Muscle layer of duodenum (tissue), 2 donors: ENCODE measurements around the gene SAMD10.
"Not testable (repeated sequence)": the region's sequence is repeated elsewhere in the genome, so short reads cannot be mapped to it uniquely, and the experiment has no call there.

Experiments
- H3K27ac ChIP-seq: one replicate; pipeline ENCODE4 v1.7.0; 2013; ENCODE audit warnings: mild to moderate bottlenecking, low read length
- H3K27me3 ChIP-seq: one replicate; pipeline ENCODE4 v1.7.0; 2013; ENCODE audit warnings: low read depth, mild to moderate bottlenecking, control low read depth, low read length
- H3K36me3 ChIP-seq, 2 donors: one replicate each; pipeline ENCODE4 v1.7.0; 2013; ENCODE audit warnings: low read length in 2 of 2, control low read depth in 1 of 2, mild to moderate bottlenecking in 1 of 2; ENCODE audit not compliant: insufficient read depth in 2 of 2, control insufficient read depth in 1 of 2
- H3K4me1 ChIP-seq, 2 donors: one replicate each; pipeline ENCODE4 v1.7.0; 2013; ENCODE audit warnings: low read length in 2 of 2, mild to moderate bottlenecking in 2 of 2, control low read depth in 1 of 2, moderate library complexity in 1 of 2; ENCODE audit not compliant: insufficient read depth in 2 of 2, control insufficient read depth in 1 of 2
- H3K4me3 ChIP-seq, 2 donors: one replicate each; pipeline ENCODE4 v1.7.0; 2013; ENCODE audit warnings: low read length in 2 of 2, low read depth in 1 of 2, mild to moderate bottlenecking in 1 of 2
- H3K9me3 ChIP-seq, 2 donors: one replicate each; pipeline ENCODE4 v1.7.0; 2013; ENCODE audit warnings: low read length in 2 of 2, control low read depth in 1 of 2, mild to moderate bottlenecking in 1 of 2; ENCODE audit not compliant: control insufficient read depth in 1 of 2
- donor health status: healthy.

The SAMD10 gene

GRCh38 chr20:63966172-63966943 lies 13.1 kb downstream of the SAMD10 start:
- H3K27me3 ChIP-seq, result no peaks in the 10 kb centered on the region
- H3K9me3 ChIP-seq, result no peaks in the 10 kb centered on the region
- H3K4me3 ChIP-seq, result no peak overlapping the region
- peaks cover 6 to 15% of the 10 kb centered on the region in 2 donors for H3K4me1 ChIP-seq
- no peak overlapping the region for H3K27ac ChIP-seq
- peaks cover 0 to 50% of the 10 kb centered on the region in 2 donors for H3K36me3 ChIP-seq

- Histone ChIP-seq H3K27ac (no peak overlapping the region), H3K27me3 (no peaks in the 10 kb centered on the region), H3K36me3 (peaks cover 0 to 61% of the 10 kb centered on the region in 2 donors), H3K4me1 (peaks cover 6 to 11% of the 10 kb centered on the region in 2 donors), H3K4me3 (no peak overlapping the region), H3K9me3 (no peaks in the 10 kb centered on the region)
Measured at GRCh38 chr20:63964412-63964811, 15.0 kb downstream of the SAMD10 start.

DNA sequence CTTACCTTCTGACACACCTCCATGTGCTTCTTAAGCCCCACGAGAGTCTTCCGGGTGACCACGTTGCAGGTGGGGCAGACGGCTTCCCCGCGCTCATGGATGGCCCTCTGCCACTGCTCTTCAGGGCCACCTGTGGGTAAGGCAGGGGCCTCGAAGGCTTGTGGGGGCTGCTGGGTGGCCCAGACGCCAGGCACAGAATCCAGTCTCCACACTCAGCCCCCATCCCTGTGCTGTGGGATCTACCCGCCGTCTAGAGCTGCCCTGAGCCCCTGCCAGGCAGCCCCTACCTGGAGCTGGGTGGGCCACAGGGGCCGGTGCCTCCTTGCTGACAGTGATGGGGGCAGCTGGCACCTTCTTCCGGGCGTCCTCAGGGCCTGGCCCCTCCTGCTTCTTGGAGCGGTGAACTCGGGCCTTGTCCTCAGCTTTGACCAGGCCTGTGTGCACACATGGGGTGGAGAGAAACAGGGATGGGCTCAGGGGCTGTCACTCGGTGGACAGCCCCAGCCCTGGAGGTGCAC lies 15.6 kb downstream of the SAMD10 start:
- H3K4me1 ChIP-seq, result peaks cover 6 to 8% of the 10 kb centered on the region in 2 donors
- H3K27ac ChIP-seq, result no peak overlapping the region
- no peaks in the 10 kb centered on the region for H3K9me3 ChIP-seq
- no peak overlapping the region for H3K4me3 ChIP-seq
- H3K36me3 ChIP-seq, result peaks cover 0 to 67% of the 10 kb centered on the region in 2 donors
- no peaks in the 10 kb centered on the region for H3K27me3 ChIP-seq

GRCh38 chr20:63963348-63963741 lies 16.1 kb downstream of the SAMD10 start:
- no peaks in the 10 kb centered on the region for H3K27me3 ChIP-seq
- H3K4me3 ChIP-seq, result no peak overlapping the region
- peaks cover 1 to 3% of the 10 kb centered on the region in 2 donors for H3K4me1 ChIP-seq
- no peaks in the 10 kb centered on the region for H3K9me3 ChIP-seq
- H3K27ac ChIP-seq, result no peak overlapping the region
- peaks cover 0 to 68% of the 10 kb centered on the region in 2 donors for H3K36me3 ChIP-seq

DNA sequence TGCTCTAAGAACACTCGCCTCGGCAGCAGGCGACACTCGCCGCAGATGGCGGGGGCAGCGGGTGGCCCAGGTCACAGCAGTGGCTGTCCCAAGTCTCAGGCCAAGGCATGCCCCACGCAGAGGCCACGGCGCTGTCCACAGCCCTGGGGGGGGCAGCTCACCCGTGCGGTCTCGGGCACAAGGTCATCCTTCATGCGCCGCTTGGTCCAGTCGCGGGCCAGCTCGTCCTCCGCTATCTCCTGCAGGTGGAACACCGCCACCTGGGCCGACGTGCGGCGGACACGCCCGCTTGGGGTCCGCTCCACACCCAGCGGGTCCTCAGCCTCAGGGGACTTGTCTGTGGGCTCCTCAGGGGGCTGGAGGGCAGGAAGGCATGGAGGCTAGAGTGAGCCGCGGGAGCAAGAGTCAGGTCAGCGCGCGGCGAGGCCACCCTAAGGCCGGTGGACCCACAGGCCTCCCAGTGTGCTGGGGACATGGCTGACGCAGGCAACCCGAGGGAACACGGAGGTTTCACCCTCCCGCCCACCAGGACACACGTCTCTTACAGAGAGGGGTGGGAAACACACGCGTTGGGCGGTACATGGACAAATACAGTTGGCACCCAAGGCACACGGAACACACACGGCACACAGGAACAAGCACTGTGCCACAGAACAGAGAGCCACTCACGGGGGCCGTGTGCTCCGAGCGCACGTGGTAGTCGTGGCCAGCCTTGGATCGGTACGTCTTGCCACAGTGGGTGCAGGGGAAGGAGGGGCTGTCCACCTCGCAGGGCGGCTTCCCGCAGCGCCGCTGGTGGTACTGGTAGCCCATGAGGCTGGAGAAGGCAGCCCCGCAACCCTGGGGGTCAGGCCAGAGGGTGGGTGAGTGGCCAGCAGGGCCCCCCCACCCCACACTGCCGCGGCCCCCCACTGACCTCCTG lies 16.8 kb downstream of the SAMD10 start:
- Histone ChIP-seq H3K27ac (no peak overlapping the region), H3K9me3 (no peaks in the 10 kb centered on the region), H3K27me3 (no peaks in the 10 kb centered on the region), H3K4me1 (peaks cover 0 to 4% of the 10 kb centered on the region in 2 donors), H3K36me3 (peaks cover 0 to 66% of the 10 kb centered on the region in 2 donors), H3K4me3 (no peak overlapping the region)

GRCh38 chr20:63961664-63962425 lies 17.6 kb downstream of the SAMD10 start:
- Histone ChIP-seq H3K4me1 (peaks cover 0 to 12% of the 10 kb centered on the region in 2 donors), H3K9me3 (no peaks in the 10 kb centered on the region), H3K27me3 (no peaks in the 10 kb centered on the region), H3K36me3 (peaks cover 0 to 57% of the 10 kb centered on the region in 2 donors), H3K27ac (no peak overlapping the region), H3K4me3 (no peak overlapping the region)

DNA sequence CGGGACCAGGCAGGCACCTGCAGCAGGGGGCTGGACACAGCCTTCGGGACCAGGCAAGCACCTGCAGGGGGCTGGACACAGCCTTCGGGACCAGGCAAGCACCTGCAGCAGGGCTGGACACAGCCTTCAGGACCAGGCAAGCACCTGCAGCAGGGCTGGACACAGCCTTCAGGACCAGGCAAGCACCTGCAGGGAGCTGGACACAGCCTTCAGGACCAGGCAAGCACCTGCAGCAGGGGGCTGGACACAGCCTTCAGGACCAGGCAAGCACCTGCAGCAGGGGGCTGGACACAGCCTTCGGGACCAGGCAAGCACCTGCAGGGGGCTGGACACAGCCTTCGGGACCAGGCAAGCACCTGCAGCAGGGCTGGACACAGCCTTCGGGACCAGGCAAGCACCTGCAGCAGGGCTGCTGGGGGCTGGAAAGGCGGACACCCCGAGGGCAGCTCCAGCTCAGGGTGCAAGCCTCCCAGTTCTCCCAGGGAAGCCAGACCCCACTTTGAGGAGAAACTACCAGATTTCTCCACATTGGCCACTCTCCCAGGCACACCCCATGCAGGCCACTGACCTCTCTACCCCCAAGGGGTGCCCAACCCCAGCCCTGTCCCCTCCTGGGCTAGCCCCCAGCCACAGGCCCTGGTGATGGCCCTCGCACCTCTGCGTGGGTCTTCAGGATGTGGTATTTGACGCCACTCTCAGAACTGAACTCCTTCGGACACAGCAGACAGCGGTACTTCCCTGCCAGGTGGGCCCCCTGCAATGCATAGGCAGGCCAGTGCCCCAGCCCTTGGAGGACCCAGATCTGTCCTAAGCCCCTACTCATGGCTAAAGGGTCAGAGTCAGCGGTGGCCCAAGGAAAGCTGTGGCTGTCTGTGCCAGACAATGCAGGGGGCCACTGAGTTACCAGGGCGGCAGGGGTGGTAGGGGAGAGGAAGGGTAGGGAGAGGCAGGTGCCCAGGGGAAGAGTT lies 18.5 kb downstream of the SAMD10 start:
- not testable (repeated sequence) for H3K27me3 ChIP-seq, H3K27ac ChIP-seq, H3K9me3 ChIP-seq, H3K4me3 ChIP-seq
- Histone ChIP-seq H3K36me3 (peaks cover 0 to 50% of the 10 kb centered on the region in 2 donors), H3K4me1 (peaks cover 0 to 14% of the 10 kb centered on the region in 2 donors)

GRCh38 chr20:63959699-63960075 lies 19.8 kb downstream of the SAMD10 start:
- Histone ChIP-seq H3K27me3 (no peaks in the 10 kb centered on the region), H3K27ac (no peak overlapping the region), H3K4me1 (peaks cover 0 to 25% of the 10 kb centered on the region in 2 donors), H3K9me3 (no peaks in the 10 kb centered on the region), H3K4me3 (no peak overlapping the region), H3K36me3 (peaks cover 0 to 50% of the 10 kb centered on the region in 2 donors)

DNA sequence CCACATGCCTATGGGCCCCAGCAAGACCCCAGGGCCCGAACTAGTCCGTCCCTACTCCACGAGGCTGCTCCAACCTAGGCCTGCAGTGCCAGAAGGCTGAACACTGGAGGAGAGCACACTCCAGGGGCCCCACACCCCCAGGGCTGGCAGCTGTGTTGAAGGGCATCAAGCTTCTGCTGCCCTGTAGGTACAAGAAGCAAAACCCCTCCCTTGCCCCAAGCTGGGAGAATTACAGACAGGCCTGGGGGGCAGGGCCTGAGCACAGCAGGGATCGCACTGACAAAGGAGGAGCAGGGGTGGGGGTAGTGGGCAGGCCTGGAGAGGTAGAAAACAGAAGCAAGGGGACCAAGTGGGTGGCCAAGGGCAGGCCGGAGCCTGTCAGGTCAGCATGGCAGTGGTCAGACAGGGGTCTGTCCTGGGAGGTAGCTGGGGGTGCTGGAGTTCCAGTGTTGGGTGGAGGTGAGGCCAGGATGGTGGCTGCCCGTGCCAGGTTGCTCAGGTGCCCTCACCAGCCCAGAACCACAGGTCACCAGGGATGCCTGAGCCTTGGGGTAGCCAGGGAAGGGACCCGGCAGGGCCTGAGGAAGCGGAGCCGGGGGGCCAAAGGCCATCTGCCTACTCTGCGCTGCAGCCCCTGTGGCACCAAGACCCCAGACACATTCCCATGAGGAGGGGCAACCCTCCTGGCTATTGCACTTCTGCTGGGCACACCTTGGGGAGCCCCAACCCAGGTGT lies 20.3 kb downstream of the SAMD10 start:
- H3K27me3 ChIP-seq, result no peaks in the 10 kb centered on the region
- H3K27ac ChIP-seq, result no peak overlapping the region
- H3K36me3 ChIP-seq, result peaks cover 0 to 45% of the 10 kb centered on the region in 2 donors
- H3K9me3 ChIP-seq, result no peaks in the 10 kb centered on the region
- peaks cover 3 to 31% of the 10 kb centered on the region in 2 donors for H3K4me1 ChIP-seq
- no peak overlapping the region for H3K4me3 ChIP-seq
